GM19397 (cell line): Measurements from ENCODE around the gene ACKR4.
"Not testable (repeated sequence)": the region's sequence is repeated elsewhere in the genome, so short reads cannot be mapped to it uniquely, and the experiment has no call there.

ENCODE experiments used
- ATAC-seq: cut with Tn5 transposase; IDR thresholded peaks from one replicate; pipeline ENCODE4 v1.9.1; 2021; ENCODE audit warnings: mild to moderate bottlenecking, moderate library complexity; ENCODE audit not compliant: unreplicated experiment

Gene ACKR4

GRCh38 chr3:132593947-132594323, 3.1 kb upstream of the ACKR4 start:
- no peak for ATAC-seq

GRCh38 chr3:132594498-132594897, 2.6 kb upstream of the ACKR4 start:
- no peak for ATAC-seq

- ATAC-seq, result no peak
Measured at GRCh38 chr3:132595014-132595413, 2.1 kb upstream of the ACKR4 start.

- no peak for ATAC-seq
Measured at GRCh38 chr3:132596326-132596725, 744 bp upstream of the ACKR4 start.

DNA sequence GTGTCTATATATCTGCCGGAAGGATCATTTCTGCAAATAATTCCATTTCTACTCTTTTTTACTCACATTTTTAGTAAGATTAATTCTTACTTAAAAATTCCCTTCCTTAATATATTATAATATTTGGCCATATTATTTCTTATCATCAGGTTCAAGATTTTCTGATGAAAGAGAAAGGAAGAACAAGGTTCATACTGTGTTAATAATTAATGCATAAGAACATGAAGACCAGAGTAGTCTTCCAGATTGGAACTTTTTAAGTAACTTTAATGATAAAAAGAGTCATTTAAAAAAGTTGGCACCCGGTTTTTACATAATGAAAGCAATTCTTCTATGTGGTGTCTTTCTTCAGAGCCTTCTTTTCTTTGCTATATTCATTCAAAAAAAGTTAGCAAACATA, 590 bp downstream of the ACKR4 start:
- ATAC-seq, result no peak

GRCh38 chr3:132598181-132598580, 1.1 kb downstream of the ACKR4 start:
- no peak for ATAC-seq

- ATAC-seq, result not testable (repeated sequence)
Measured at GRCh38 chr3:132600614-132601013, 3.5 kb downstream of the ACKR4 start.

DNA sequence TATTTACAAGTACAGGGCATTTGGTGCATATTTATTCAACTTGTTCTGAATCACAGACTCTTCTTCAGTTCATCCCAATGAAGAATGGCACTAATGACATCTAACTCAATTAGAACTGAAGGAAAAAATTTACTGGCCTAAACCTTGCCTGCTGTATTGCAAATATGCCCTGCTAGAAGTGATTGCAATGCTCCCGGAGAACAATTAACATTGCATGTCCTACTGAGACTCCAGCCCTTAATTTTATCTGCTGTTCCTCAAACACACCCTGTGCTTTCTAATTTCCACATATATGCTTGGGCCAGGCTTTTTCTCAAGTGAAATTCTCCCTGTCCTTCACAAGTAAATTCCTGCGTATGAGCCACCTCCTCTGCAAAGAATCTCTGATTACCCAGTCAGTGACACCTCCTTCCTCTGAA, 8.3 kb downstream of the ACKR4 start:
- ATAC-seq, result no peak

- no peak for ATAC-seq
Measured at GRCh38 chr3:132606085-132606484, 9.0 kb downstream of the ACKR4 start.

DNA sequence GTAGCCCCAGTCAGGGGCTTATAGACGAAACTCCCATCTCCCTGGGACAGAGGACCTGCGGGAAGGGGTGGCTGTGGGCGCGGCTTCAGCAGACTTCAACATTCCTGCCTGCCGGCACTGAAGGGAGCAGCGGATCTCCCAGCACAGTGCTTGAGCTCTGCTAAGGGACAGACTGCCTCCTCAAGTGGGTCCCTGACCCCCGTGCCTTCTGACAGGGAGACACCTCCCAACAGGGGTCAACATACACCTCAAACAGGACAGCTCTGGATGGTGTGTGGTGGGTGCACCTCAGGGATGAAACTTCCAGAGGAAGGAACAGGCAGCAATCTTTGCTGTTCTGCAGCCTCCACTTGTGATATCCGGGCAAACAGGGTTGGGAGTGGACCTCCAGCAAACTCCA, 9.6 kb downstream of the ACKR4 start:
- ATAC-seq, result not testable (repeated sequence)

DNA sequence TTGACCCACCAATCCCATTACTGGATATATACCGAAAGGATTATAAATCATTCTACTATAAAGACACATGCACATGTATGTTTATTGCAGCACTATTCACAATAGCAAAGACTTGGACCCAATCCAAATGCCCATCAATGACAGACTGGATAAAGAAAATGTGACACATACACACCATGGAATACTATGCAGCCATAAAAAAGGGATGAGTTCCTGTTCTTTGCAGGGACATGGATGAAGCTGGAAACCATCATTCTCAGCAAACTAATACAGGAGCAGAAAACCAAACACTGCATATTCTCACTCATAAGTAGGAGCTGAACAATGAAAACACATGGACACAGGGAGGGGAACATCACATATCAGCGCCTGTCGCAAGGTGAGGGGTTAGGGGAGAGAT, 18.2 kb downstream of the ACKR4 start:
- ATAC-seq, result not testable (repeated sequence)

DNA sequence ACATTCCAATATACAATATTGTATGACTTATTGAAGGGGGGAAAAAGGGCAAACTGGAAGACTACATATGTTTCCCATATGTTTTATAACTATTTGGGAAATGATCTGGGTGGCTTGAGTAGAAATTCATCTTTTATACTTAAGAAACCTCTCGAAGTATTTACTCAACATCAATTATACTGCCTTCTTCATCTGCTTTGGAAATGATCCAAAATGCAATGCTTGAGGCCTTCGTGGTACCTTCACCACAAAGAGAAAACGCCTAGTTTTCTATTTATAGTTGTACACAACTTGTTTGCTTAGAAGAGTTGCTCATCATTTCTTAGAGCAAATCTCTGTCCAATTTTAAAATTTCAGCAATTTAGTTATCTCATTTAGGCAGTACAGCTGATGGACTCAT, 18.8 kb downstream of the ACKR4 start:
- no peak for ATAC-seq

DNA sequence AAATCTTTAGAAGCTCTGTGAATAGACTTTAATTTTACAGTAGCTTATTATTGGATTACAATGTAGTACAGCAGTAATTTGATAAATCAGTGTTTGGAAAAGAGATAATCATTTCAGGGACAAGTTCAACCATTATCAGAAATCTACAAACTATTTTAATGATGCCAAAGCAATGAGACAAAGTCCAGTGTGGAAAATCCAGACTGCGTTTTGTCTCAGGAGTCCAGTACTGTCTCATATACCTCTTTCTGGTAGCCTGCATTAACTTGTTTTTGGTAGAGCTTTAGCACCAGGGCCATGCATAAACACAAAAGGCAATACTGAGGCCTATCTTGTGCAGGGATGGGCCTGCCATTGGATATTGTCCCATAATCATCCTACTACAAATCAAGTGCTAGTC, 19.7 kb downstream of the ACKR4 start:
- ATAC-seq, result no peak

GRCh38 chr3:132622148-132622547, 25.1 kb downstream of the ACKR4 start:
- no peak for ATAC-seq

DNA sequence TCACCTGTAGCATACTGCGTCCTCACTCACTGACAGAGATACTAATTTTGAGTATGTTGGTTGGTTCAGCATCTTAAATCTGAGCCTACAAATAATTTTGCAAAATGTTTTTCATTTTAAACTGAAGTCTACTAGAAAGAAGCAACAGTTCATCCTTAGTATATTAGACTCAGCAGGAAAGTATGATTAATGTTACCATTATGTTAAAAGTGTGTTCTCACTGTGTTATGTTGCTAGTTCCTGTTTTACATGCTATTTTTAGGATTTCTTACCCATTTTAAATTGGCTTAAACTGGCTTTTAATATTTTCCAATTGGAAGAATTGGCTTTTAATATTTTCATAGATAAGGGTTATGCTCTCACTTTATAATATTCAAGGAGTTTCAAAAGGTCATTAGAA, 25.7 kb downstream of the ACKR4 start:
- ATAC-seq, result no peak

DNA sequence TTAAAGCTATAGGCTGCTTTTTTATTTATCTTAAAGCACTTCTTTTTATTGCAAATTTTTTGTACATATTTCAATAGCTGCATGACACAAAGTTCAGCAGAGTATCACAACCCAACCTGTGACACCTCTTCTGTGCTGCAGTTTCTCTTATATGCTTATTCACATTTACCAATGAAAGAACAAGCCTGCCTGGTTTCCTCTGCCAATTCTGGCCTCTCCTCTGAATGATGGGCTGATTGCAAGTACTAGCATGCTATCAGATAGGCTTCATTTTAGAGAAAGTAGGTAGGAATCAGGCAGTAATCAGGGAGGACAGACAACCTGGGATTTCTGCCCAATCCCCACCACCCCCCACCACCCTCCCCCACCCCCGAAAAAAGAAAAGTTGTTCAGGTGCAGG, 26.6 kb downstream of the ACKR4 start:
- no peak for ATAC-seq

- ATAC-seq, result no peak
Measured at GRCh38 chr3:132624790-132625189, 27.7 kb downstream of the ACKR4 start.

- ATAC-seq, result no peak
Measured at GRCh38 chr3:132625613-132626012, 28.5 kb downstream of the ACKR4 start.

DNA sequence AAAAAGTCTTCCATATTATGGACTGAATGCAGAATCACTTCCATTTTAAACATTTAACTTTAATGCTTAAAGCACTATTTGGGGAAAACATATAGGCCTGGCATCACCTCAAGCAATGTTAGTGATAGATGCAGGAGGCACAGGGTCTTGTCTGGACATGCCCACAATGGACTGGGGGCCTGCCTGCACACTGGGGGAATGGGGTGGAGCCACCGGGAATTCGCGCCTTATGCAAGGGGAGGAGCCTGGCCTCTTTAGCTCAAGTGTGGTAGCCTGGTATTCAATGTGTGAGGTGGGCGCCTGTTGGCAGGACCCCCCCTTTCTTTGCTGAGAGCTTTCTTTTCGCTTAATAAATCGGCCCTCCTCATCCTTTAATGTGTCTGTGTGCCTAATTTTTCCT, 29.9 kb downstream of the ACKR4 start:
- ATAC-seq, result no peak

- ATAC-seq, result no peak
Measured at GRCh38 chr3:132628157-132628556, 31.1 kb downstream of the ACKR4 start.

GRCh38 chr3:132629928-132630327, 32.9 kb downstream of the ACKR4 start:
- ATAC-seq, result no peak

DNA sequence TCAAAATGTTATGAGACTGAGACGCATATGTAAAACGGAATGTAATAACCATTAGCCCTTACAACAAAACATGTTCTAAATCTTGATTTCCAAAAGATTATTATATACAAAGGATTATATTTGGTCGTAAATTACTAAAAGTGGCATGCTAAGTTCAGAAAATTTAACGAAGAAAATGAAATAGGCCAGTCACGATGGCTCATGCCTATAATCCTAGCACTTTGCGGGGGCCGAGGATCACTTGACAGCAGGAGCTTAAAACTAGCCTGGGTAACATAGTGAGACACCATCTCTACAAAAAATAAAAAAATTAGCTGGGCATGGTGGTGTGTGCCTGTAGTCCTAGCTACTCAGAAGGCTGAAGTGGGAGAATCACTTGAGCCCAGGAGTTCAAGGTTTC, 33.5 kb downstream of the ACKR4 start:
- ATAC-seq, result no peak

- no peak for ATAC-seq
Measured at GRCh38 chr3:132635052-132635451, 38.0 kb downstream of the ACKR4 start.

DNA sequence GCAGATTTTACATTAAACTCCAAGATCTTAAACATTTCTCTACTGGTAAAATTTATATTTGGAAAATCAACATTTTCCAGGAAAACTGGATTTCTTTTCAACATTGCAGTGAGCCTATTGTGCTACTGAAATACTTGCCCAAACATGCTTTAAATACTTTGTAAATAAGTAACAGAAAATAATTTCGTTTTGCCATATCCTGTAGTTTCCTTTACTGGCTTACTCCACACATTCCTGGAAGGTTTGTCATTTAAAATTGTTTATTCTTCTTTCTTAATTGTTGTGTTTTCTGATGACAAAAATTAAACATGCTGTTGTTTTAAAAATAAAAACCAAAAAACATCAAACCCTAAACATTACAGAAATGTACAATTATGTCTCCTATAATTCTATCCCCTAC, 40.5 kb downstream of the ACKR4 start:
- ATAC-seq, result no peak
